SHP77 (cell line): Measurements from ENCODE around the gene NFU1.
"Not testable (repeated sequence)": the region's sequence is repeated elsewhere in the genome, so short reads cannot be mapped to it uniquely, and the experiment has no call there.

Source experiments
- DNase-seq, 2 experiments: peaks; one replicate each; lab custom pipeline; 2025; lab: John Stamatoyannopoulos, UW

Gene NFU1

DNA sequence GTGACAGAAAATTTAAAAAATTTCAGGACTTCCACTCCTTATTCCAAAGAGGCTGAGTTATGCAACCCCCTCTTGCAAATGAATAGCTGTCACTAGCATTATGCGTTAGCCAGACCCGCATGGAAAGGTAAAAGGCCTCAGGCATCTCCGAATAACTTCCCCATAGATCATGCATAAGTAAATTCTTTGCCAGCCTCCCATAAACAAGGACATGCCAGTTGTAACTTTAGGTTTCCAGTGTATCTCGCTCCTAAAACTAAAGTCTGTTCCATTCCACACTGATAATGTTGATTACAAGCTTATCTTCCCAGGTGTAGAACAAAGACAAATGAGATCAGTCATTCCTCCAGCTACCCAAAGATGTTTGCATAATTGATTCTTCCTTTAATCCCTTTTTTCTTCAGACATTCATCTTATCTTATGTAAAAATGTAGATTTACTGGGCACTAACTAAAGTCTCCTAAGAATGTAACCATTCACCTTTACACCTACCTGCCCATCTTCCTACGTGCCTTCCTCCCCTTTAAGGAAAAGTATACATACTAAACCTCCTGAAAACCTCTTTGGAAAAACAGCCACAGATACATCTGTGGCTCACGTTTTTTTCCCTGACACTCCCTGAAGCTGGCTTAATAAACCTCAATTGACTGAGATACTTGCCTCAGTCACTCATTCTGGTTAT, 13.6 kb upstream of the NFU1 start:
- DNase-seq = no peak

DNA sequence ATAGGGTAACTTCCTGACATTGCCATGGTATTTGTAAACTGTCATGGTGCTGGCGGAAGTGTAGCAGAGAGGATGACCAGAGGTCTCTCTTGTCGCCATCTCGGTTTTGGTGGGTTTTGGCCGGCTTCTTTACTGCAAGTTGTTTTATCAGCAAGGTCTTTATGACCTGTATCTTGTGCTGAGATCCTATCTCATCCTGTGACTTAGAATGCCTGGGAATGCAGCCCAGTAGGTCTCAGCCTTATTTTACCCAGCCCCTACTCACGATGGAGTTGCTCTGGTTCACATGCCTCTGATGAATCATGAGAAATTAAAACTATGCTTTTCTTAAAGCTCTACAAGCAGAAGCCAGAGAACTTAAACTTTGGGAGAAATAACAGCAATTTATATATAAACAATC, 12.7 kb upstream of the NFU1 start:
- DNase-seq = no peak

DNA sequence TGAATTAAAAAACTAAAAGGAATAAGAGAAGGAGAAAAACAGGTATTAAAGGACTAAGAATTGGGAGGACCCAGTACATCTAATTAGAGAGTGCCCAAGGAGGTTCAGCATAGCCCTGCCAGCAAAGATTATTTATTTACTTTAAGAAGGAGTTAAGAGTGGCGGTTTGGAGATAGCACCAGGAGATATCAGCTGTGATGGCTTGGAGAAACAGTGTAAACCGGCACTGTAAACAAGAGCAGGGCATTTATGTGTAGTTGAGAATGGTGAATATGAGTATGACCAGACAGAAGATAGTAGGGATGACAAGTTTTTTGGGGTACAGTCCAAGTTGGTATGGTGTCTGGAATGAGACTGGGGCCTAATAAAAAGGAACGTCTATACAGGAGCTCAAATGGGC, 6.4 kb upstream of the NFU1 start:
- DNase-seq = not testable (repeated sequence)

DNA sequence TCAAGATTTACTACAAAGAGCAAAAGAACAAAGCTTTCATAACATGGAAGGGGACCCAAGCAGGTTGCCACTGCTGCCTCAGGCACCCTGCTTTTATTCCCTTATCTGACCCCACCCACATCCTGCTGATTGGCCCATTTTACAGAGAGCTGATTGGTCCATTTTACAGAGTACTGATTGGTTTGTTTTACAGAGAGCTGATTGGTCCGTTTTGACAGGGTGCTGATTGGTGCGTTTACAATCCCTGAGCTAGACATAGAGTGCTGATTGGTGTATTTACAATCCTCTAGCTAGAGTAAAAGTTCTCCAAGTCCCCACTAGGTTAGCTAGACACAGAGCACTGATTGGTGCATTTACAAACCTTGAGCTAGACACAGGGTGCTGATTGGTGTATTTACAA, 2.3 kb upstream of the NFU1 start:
- DNase-seq = not testable (repeated sequence)

DNA sequence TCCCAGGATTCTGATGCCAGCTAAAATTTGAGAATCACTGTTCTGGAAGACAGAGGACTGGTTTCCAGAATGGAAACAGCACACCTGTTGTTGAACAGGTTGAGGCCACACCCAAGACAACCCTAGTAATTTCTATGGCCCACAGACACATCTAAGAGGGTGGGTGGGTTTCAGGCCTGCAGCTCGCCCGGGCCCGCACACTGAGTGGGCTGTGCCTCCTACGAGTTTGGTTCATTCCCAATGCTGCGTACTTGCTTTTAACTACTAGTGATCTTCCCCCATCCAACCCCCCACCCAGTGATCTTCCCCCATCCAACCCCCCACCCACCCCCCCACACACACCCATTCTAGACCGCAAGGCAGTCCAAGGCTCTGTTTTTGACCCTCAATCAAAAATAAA, 1.3 kb upstream of the NFU1 start:
- no peak for DNase-seq

DNA sequence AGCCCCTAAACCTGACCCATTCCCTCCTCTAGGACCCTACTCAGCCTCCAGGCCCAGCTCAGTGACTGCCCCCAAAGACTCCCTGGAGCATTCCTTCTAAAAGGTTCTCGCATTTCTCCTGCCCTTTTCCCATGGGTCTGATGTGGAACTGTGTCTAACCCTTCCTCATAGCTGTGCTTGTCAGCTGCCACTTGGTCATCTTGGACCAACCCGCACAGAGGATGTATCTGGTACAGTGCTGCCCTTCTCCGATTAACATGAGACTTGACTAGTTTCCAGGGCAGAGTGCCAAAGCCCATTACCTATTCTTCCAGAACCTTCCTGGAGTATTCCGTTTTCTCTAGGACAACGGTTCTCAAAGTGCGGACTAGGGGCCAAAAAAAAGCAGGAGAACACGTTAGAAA, 518 bp upstream of the NFU1 start:
- peak; percentile 40 to 49 for DNase-seq

DNA sequence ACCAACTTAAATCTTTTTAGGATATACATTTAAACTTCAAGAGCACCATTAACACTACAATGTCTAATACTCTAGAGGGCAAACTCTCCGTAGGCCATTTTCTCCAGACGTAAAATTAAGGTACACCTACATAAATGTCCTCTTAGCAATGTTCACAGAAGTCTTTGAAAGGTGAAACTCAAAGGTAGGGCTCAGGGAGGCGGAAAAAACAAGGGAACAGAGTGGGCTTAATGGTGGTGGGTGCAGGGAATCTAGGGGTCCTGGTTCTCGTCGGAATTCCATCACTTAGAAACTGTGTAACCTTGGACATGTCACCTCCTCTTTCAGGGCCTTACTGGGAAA, 668 bp downstream of the NFU1 start:
- DNase-seq = no peak

DNA sequence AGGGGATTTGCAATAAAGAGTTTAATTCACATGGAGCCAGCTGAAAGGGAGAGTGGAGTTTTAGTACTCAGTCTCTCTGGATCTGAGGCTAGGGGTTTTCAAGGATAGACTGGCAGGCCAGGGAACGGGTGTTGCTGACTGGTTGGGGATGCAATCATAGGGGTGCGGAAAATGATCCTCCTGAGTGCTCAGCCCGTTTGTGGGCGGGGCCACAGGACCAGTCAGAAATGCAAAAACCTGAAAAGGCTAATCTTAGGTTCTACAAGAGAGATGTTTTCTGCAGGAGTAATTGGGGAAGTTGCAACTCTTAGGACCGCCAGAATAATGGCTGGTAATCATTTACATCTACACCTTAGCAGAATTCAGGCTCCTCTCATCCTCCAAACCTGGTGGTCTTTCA, 2.5 kb downstream of the NFU1 start:
- DNase-seq = no peak

DNA sequence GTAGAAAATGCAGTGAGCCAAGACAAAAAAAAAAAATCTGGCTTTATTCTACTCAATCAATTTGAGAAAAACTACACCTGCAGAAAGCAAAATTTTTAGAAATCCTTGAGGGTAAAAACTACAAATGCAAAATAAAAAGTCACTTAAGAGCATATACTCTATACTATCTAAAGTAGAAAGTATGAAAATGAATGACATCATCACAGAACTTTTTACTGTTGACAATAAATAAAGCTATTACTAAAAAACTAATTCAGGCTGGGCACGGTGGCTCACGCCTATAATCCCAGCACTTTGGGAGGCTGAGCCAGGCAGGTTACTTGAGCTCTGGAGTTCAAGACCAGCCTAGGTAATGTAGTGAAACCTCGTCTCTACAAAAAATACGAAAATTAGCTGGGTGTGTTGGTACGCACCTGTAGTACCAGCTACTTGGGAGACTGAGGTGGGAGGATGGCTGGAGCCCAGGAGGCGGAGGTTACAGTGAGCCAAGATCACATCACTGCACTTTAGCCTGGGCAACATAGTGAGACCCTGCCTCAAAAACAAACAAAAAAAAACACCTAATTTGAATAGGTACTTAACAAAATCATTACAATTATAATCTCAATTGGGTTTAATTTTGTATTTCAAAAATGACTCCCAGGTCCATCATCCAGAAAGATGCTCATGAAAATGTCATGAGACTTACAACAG, 7.6 kb downstream of the NFU1 start:
- no peak for DNase-seq

DNA sequence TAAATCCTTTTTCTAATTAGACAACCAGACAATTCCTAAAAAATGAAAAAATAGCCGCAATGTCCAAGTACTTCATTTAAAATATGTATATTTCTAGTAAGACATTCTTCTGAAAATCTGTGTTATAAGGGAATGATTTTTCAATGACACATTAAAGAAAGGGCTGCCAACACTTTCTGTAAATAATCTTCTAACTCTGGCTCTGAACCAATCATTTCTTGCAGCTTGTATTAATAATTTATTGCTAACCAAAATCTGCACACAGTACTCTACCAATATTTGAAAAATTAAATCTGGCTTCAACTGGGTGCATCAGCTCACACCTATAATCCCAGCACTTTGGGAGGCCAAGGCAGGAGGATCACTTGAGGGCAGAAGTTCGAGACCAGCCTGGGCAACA, 8.3 kb downstream of the NFU1 start:
- DNase-seq = no peak

DNA sequence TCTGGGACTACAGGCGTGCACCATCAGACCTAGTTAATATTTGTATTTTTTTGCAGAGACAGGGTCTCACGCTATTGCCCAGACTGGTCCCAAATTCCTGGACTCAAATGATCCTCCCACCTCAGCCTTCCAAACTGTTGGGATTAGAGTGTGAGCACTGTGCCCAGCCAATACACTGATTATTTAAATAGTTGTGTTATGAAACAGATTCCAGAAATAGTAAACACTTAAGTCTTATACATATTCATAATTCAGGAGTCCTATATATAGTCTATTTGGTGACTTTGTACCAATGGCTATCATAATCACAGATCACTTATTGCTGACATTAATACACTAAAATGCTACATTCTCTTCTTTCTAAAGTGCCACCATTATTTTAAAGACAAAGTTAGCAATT, 12.8 kb downstream of the NFU1 start:
- DNase-seq = no peak

DNA sequence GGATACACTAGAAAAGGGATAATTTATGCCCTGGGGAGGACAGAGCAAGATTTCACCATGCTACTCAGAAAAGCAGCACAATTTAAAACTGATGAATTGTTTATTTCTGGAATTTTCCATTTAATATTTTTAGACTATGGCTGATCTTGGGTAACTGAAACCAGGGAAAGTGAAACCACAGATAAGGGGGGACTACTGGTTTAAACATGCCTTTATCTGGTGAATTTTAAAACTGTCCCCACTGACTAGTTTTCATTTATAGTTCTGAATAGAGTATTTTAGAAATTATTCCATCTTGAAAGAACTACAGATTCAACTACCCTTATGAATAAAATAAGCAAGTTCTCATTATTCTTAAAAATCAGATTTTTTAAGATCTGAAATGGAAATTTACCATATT, 15.0 kb downstream of the NFU1 start:
- DNase-seq = no peak

DNA sequence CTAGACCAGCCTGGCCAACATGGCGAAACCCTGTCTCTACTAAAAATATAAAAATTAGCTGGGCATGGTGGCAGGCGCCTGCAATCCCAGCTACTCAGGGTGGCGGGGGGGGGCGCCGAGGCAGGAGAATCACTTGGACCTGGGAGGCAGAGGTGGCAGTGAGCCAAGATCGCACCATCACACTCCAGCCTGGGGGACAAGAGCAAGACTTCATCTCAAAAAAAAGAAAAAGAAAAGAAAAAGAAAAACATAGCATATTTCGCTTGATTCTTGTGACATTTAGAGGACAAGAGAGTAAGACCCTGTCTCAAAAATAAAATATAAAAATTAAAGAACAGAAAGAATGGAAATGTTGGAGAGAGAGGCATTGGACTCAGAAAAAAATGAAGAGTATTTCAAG, 18.1 kb downstream of the NFU1 start:
- not testable (repeated sequence) for DNase-seq

DNA sequence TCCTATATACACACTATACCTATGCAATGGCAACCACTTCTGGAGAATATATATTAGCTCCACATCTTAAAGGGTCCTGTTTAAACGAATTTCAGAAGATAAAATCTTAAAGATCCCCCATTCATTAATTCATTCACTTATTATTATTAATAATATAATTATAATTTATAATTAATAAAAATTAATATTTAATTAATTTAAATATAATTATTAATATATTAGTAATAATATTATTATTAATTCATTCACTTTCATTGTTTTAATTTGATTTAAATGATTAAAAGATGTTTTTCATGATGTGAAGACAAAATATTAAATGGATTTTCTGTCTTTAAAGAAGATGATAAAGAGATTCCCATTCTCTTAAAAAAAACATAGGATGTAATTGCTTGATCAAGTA, 21.1 kb downstream of the NFU1 start:
- no peak for DNase-seq

DNA sequence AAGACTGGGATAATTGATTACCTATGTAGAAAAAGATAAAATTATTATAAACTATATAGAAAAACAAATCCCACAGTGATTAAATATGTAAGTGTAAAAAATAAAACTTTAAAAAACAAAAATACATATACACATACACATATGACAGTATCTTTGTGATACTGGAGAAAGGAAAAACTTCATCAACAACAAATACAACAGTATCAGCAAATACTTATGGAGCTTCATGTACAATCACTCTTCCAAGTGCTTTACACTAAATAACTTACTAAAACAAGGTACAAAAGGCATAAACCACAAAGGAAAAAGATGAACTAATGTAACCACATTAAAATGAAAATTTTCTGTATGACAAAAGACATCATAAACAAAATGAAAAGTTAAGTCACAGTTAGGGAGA, 26.1 kb downstream of the NFU1 start:
- DNase-seq = no peak

DNA sequence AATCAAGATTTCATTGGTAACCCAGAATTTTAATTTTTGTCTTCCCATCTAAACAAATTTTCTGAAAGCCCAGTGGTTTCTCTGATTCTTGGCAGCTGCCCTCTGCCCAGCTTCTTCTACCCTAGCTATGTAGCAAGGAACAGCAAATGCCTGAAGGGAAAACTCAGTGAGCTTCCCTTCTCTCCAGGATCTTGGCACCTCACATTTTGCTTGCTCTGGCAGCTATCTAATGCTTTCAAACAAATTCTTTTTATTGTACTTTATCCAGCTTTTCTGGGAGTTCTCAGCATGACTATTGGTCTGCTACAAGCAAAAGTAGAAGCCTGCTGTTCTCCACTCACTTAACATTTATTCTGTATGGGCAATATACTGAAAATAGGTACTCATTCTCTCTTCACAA, 31.9 kb downstream of the NFU1 start:
- DNase-seq = no peak

DNA sequence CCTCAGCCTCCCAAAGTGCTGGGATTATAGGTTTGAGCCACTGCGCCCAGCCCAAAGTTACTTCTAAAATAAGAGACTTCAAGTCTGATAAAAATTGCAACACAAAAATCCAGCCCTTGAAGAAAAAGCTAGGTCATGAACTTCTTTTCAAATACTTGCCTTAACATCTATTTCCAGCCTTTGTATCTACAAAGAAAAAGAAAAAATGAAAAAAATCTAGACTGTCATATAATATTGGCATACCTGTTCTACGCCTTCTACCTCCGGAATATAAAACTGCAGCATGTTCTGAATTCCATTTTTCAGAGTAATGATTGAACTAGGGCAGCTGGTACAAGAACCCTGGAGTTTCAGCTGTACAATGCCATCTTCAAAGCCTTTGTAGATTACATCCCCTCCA, 37.1 kb downstream of the NFU1 start:
- no peak for DNase-seq

DNA sequence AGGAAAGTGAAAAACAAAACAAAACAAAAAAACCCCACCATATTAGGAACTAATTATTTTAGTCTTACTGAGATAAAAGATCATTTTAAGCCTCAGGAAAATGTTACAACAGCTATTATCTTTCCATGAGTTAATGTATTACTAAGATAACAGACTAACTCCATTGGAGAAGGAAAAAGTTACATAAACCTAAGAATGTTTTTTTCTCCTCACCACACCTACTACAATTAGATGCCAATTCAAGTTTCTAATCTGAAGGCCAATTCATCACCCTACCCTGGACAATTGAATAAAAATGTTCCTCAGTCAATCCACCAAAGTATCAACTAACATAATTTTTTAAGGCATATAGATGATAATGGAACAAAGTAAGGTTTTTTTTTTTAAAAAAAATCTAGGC, 40.0 kb downstream of the NFU1 start:
- DNase-seq = no peak

DNA sequence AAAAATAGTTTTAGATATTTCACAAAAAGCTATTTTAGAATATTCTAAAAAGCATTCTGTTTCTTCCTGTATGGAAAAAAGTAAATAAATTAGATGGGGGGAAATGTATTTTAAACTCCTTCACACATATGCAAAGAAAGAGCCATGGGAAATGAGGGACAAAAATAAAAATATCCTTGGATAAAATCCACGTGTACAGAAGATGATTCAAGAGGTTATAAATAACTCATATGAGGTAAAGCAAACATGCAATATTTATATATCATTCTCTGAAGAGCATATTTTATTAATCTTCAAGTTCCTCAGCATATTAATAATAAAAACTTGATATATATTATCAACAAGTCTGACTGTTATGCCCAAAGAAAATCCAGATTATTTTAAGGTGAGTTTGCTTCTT, 41.4 kb downstream of the NFU1 start:
- DNase-seq = no peak

DNA sequence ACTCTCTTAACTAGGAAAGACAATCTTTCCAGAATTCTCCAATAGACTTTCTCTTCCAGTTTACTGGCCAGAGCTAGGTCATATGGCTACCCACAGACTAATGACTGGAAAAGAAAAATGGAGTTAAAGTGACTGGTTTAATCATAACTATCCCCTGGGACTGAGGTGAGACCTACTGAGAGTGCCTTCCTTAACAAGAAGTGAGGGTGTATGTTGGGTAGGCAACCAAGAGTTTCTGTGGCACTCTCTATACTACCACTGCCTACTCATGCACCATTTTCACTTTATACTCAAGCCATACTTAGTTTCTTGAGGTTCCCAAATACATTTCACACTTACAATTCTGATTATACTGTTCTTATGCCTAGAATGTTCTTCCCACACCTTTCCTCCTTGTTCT, 43.3 kb downstream of the NFU1 start:
- no peak for DNase-seq

DNA sequence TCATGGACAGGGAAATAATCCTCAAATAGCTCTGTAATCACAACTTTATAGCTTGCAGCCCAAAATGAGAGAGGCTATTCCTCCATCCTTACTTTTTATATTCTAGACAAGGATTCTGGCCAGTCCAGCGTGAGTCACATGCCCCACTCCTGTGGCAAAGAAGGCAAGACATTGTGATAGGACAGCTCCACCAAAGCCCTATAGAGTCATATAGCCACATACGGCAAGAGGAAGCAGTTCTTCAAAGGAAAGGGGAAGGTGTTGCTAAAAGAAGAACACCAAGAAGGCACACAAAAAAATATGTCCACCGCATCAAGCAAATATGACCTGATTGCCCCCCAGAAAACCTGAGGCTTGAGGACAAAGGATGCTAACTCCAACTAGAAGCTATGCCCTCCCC, 46.8 kb downstream of the NFU1 start:
- no peak for DNase-seq

DNA sequence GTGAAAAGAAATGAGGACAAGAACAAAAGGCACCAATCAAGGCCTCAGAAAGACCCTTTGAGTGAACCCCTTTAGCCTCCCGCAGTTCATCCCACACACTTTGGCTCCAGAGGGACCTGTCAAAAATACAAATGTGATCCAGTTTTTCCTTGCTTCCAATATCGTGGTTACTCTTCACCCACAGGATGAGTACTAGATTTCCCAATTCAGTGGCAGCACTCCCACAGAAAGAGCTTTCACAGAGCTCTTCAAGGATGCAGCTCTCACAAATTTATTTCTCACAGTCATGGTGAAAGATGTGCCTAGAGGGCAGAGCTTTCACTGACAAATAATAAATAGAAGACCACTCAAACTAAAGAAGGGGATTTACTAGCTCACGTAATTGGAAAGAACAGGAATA, 47.2 kb downstream of the NFU1 start:
- no peak for DNase-seq

DNA sequence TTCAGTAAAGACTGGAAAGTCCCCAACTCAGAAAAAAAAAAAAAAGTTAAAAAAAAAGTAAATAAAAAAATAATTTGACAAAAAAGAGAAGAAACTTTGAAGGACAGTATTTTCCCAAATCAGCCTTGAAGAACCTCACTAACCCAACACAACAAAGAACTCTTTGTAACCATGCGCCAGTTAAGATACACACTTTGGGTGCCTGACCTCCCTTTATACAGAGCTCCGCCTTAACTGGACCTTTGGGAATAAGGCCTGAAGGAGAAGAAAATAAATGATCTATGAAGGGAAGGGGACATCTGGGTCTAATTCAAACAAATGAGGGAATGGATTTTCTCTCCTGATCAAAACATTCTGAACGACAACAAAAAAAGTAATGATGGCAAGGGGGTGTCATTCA, 48.0 kb downstream of the NFU1 start:
- no peak for DNase-seq

DNA sequence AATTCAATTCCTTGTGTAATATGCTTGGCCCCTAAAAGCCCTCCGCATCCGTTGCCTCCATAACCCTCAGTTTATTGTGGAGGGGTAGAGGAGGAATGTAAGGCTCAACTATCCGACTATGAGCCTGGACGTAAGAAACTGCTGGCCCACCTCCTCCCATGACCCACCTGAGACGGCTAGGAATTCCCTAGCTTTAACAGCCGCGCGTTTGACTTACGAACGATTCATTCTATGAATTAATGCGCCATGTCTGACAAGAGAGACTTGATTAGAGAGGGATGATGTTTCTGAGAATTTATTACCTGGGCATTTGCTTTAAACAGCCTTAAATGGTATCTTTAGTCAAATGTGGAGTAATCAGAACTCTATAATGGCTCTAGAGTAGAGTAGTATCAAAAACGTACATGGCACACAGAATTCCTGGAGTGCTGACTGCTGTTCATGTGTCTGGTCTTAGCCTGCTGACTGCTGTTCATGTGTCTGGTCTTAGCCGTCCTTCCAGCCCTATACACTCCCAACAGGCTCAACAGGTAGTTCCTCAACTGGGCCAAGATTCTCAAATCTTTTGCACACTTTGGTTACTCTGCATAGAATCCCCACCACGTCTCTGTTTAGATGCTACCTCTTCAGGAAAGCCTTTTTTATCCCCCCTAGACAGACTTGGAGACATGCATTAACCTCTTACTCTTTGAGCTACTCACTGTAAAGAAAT, 49.3 kb downstream of the NFU1 start:
- peak in 1 of 2 experiments; percentile 13 for DNase-seq
